ENCODE results near the gene ANO3. TPM values are rescaled to one million over a fixed set of nuclear protein-coding genes. Genes with fewer than 3 reads are reported as not detected.

The ANO3 gene
- total RNA-seq: 1 to 10 TPM in 4 of 9 donors, under 1 TPM in 5; 0.22 to 3.9 (median 0.79) TPM
- under 1 TPM; 0.10 to 0.66 (median 0.24) TPM for polyA plus RNA-seq
- long read RNA-seq, donor 1: 0 reads
- long read RNA-seq, donor 2: 0 reads
- long read RNA-seq, donor 3: 0 reads
- long read RNA-seq, donor 4: 0 reads
- long read RNA-seq, donor 5, partial matches to known transcripts: 0 of 1 reads
- long read RNA-seq, donor 5, other reads (novel, unspliced or antisense): 1 of 1 reads
- long read RNA-seq, donor 6, partial matches to known transcripts: 0 of 1 reads
- long read RNA-seq, donor 6, other reads (novel, unspliced or antisense): 1 of 1 reads
- long read RNA-seq, donor 7: 0 reads
- long read RNA-seq, donor 8: 0 reads
- long read RNA-seq, donor 9: 0 reads
- long read RNA-seq, donor 10: 0 reads

DNA sequence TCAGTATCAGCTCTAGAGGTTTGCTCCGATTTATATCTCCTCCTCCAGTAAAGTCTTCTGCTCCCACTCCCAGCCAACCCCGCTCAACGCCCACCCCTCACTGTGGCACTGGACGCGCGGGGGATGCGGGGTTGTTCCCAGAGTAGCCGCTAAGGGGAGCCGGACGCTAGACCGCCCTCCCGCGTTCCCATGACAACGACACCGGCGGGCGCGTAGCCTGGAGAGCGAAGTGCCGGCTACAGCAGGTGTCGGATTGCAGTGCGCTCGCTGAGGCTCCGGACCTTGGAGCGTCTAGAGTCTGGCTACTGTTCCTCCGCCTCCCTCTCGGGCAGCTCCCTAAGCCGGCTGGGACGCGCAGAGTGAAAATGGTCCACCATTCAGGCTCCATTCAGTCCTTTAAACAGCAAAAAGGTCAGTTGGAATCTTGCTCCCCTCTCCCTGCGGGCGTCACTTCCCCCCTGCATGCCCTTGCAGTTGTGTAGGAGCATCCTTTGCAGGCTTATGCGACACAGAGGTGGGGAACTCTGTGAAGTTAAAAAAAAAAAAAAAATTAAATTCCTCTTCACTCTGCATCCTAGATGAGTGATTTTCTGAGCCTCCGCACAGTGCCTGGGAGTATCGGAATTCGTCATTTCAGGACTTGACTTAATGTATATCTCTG is at the start of gene ANO3:
ANO3 (plus strand) TSS at position 220 of the 661 bp plus-strand sequence; CDS start at position 366, 146 bp downstream.
- DNase-seq: peak; percentile 51 to 74 (median 60)
- intact Hi-C loops (cut with DNase I): no loop called here

DNA sequence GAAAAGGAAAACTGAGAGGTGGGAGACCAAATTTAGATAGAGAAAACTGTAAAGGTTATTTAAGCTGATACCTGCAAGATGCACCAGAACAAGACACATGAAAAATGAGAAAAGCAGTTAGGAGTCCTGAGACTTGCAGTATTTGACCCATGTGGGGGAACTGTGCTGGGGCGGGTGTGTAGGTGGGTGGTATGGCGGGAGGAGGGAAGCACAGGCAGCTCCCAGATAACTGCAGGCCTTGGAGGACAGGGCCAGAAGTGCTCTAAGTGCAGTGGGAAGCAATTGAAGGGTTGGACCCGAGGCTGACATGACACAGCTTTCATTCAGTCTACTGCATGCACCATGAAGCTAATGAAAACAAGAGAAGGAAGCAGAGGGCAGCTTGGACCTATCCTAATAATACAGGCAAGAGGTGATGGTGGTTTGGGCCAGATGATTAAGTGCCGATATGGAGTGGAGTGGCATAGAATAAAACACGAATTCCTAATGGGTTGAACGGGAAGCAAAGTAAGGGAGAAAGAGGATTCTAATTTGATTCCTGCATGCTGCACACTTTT is 48.0 kb upstream of the ANO3 start:
- H3K36me3 ChIP-seq (replicated peaks in 1 of 2): no peaks in the 10 kb centered on the region
- H3K9me3 ChIP-seq (replicated peaks in 1 of 3): no peaks in the 10 kb centered on the region
- peak overlapping the region in 1 of 4 donors; percentile 52 for H3K4me3 ChIP-seq
- TF ChIP-seq, protein P1, sequence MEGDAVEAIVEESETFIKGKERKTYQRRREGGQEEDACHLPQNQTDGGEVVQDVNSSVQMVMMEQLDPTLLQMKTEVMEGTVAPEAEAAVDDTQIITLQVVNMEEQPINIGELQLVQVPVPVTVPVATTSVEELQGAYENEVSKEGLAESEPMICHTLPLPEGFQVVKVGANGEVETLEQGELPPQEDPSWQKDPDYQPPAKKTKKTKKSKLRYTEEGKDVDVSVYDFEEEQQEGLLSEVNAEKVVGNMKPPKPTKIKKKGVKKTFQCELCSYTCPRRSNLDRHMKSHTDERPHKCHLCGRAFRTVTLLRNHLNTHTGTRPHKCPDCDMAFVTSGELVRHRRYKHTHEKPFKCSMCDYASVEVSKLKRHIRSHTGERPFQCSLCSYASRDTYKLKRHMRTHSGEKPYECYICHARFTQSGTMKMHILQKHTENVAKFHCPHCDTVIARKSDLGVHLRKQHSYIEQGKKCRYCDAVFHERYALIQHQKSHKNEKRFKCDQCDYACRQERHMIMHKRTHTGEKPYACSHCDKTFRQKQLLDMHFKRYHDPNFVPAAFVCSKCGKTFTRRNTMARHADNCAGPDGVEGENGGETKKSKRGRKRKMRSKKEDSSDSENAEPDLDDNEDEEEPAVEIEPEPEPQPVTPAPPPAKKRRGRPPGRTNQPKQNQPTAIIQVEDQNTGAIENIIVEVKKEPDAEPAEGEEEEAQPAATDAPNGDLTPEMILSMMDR (IDR thresholded peaks at IDR 0.05): no peak
- no peak for TF ChIP-seq POLR2A (IDR thresholded peaks at IDR 0.05)
- no peak overlapping the region for H3K27ac ChIP-seq
- no peak for DNase-seq
- intact Hi-C loops (cut with DNase I): loop anchor here in 1 of 2 donors (10.0 kb wide), 1 partner anchor 871 kb away; no protein-coding TSS in a partner anchor
- WGBS, 4 donors: 60 to 70% (median 65%) methylated on average over 6 of the region's 6 CpGs
- H3K4me1 ChIP-seq (replicated peaks in 1 of 2): no peaks in the 10 kb centered on the region
- peaks cover 6% of the 10 kb centered on the region for H3K27me3 ChIP-seq

More for the DNA sequence above, at the start of gene ANO3:
- TF ChIP-seq, protein P1 (IDR thresholded peaks at IDR 0.05): peak in 3 of 6 experiments; percentile 21 to 40 (median 33)
- no peak for TF ChIP-seq POLR2A (IDR thresholded peaks at IDR 0.05)
- H3K27me3 ChIP-seq: no peaks in the 10 kb centered on the region
- 4 to 25% (median 9%) methylated on average over 8 to 36 of the region's 36 CpGs for WGBS, 4 donors
- no peaks in the 10 kb centered on the region for H3K4me1 ChIP-seq (replicated peaks in 1 of 2)
- no peaks in the 10 kb centered on the region for H3K36me3 ChIP-seq (replicated peaks in 1 of 2)
- no peaks in the 10 kb centered on the region for H3K9me3 ChIP-seq (replicated peaks in 1 of 3)
- no peak within 1 kb of the TSS for H3K4me3 ChIP-seq
- H3K27ac ChIP-seq: no peak within 1 kb of the TSS

DNA sequence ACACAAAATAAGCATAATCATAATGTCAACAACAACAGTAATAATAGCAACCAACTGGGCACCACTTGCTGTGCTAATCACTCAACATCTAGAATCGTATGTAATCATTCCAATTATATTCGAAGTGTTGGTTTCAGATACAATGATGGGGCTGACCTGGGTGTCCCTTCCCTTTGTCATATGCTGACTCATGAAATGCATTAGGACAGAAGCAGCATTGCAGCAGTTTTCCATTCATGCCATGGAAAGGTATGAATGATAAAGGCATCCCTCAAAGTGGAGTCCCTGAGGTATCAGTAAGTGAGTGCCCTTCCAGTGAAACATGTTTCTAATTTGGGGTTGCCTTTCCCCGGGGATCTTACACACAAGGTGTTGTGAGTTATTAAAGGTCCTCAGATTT is 46.3 kb upstream of the ANO3 start:
- Histone ChIP-seq H3K9me3 (replicated peaks in 1 of 3) (no peaks in the 10 kb centered on the region), H3K27ac (no peak overlapping the region), H3K36me3 (replicated peaks in 1 of 2) (no peaks in the 10 kb centered on the region), H3K27me3 (peaks cover 6% of the 10 kb centered on the region), H3K4me1 (replicated peaks in 1 of 2) (no peaks in the 10 kb centered on the region), H3K4me3 (no peak overlapping the region)
- intact Hi-C loops (cut with DNase I): loop anchor here in 1 of 2 donors (10.0 kb wide), 1 partner anchor 869 kb away; no protein-coding TSS in a partner anchor
- DNase-seq: no peak
- TF ChIP-seq, protein P1 (IDR thresholded peaks at IDR 0.05): no peak
- TF ChIP-seq POLR2A (IDR thresholded peaks at IDR 0.05): no peak
- 60 to 76% (median 65%) methylated on average over 3 of the region's 3 CpGs for WGBS, 4 donors

DNA sequence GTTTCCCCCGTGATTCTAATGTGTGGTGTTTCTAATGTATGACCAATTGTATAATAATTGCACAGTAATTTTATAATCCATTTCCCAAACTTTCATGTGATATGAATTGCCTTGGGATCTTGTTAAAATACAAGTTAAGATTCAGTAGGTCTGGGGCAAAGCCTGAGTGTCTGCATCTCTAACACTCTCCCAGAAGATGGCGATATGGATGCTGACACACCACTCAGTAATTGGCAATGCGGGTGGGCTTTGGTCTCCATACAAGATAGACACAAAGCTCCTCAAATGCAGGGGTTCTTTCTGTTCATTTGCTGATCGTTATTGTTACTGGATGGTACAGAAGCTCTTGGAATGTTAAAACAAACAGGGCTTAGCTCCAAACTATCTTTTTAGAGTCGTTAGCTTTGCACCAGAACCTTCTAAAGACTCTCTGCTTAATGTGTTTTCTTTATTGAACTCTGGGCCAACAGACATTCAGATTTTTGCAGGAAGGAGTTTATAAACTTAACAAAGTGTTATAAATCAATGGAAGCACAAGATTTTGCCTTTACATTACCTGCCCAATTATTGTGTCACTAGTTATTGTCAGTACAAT is 45.4 kb upstream of the ANO3 start:
- no peaks in the 10 kb centered on the region for H3K4me1 ChIP-seq (replicated peaks in 1 of 2)
- H3K27ac ChIP-seq: no peak overlapping the region
- H3K27me3 ChIP-seq: peaks cover 5% of the 10 kb centered on the region
- H3K9me3 ChIP-seq (replicated peaks in 1 of 3): no peaks in the 10 kb centered on the region
- DNase-seq: no peak
- WGBS, 4 donors: 21 to 28% (median 26%) methylated on average over 5 of the region's 5 CpGs
- H3K36me3 ChIP-seq (replicated peaks in 1 of 2): no peaks in the 10 kb centered on the region
- TF ChIP-seq POLR2A (IDR thresholded peaks at IDR 0.05): no peak
- TF ChIP-seq, protein P1 (IDR thresholded peaks at IDR 0.05): no peak
- H3K4me3 ChIP-seq: no peak overlapping the region
- intact Hi-C loops (cut with DNase I): loop anchor here in 1 of 2 donors (10.0 kb wide), 1 partner anchor 868 kb away; no protein-coding TSS in a partner anchor
